Lower leg skin (tissue), 4 donors: ENCODE measurements around the gene ALPP. TPM values are rescaled to one million over a fixed set of nuclear protein-coding genes. Genes with fewer than 3 reads are reported as not detected.
"Not testable (repeated sequence)": the region's sequence is repeated elsewhere in the genome, so short reads cannot be mapped to it uniquely, and the experiment has no call there.

ENCODE experiments used
- DNase-seq, 2 donors: peaks; one replicate each; pipeline ENCODE4 v3.0.0-alpha.2; 2019; ENCODE audit warnings: low spot score in 2 of 2
- H3K4me3 ChIP-seq: fragments of 200-600 bp; sonication (generic); 2 replicates; pipeline ENCODE4 v1.5.1; 2017; ENCODE audit warnings: mild to moderate bottlenecking, low read depth; ENCODE audit not compliant: poor library complexity, severe bottlenecking
- POLR2A ChIP-seq, 2 donors: fragments of 450-650 bp; IDR thresholded peaks; one replicate each; pipeline ENCODE4 v1.6.1; 2016 to 2017; ENCODE audit warnings: antibody characterized with exemption in 2 of 2, mild to moderate bottlenecking in 1 of 2, moderate library complexity in 1 of 2
- WGBS, 2 donors: methylation state at CpG; one replicate each; pipeline ENCODE4 v1.1.5; 2018; 5-methylcytosine and 5-hydroxymethylcytosine counted together
- intact Hi-C: fragments of 100-400 bp; cut with DNase I; formaldehyde crosslinking; loops from one replicate; pipeline ENCODE4 v1.15.0; 2023; ENCODE audit warnings: low total_unique reads
- total RNA-seq, 4 donors: library from RNA; depleted of rRNA; stranded (reverse); fragments of >200 nt; gene quantifications; one replicate each; pipeline ENCODE4 v1.1.0, GENCODE V29; 2016
- TF ChIP-seq, protein P1 (sequence below), 3 donors: fragments of 450-650 bp; IDR thresholded peaks; one replicate each; pipeline ENCODE4 v1.5.1; 2016; ENCODE audit warnings: antibody characterized with exemption in 3 of 3, mild to moderate bottlenecking in 3 of 3, moderate library complexity in 2 of 3

Gene ALPP
- total RNA-seq, 4 donors from 2014 or later = not detected

DNA sequence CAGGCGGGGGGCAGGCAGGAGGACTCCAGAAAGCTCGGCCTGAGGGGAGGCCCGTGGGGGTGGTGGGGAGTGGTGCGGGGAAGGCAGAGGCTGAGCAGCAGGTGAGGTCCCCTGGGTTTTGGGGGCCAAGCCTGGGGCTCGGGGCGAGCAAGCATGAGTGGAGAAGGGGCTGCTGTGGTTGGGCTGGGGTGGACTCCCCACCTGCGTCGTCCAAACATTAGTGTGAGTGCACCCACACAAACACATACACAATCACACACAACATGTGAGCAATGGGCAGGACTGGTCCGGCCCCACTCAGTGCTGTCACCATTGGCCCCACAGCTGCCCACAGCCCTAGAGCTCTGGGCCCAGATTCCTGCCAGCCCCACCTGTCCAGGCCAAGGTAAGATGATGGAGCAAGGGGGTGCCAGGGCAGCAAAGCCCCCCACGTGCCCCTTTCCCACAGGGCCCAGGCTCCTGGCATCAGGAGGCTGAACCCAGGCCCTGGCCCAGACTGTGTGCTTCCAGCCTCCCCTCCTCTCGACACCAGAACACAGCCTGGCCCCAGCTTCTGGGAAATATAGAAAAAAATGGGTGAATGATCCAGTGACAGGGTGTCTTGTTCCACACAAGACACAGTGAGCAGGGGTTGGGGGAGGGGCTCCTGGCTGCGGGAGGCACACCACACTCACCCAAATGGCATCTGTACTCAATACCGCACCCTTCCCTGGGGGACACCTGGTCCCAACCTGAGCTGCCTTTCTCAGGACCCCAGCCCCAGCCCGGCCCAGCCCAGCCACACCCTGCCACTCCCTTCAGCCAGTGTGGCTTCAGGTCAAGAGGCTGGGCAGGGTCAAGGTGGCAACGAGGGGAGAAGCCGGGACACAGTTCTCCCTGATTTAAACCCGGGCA is 463 bp upstream of the ALPP start:
- TF ChIP-seq POLR2A (IDR thresholded peaks at IDR 0.05) = no peak
- TF ChIP-seq, protein P1, sequence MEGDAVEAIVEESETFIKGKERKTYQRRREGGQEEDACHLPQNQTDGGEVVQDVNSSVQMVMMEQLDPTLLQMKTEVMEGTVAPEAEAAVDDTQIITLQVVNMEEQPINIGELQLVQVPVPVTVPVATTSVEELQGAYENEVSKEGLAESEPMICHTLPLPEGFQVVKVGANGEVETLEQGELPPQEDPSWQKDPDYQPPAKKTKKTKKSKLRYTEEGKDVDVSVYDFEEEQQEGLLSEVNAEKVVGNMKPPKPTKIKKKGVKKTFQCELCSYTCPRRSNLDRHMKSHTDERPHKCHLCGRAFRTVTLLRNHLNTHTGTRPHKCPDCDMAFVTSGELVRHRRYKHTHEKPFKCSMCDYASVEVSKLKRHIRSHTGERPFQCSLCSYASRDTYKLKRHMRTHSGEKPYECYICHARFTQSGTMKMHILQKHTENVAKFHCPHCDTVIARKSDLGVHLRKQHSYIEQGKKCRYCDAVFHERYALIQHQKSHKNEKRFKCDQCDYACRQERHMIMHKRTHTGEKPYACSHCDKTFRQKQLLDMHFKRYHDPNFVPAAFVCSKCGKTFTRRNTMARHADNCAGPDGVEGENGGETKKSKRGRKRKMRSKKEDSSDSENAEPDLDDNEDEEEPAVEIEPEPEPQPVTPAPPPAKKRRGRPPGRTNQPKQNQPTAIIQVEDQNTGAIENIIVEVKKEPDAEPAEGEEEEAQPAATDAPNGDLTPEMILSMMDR (IDR thresholded peaks at IDR 0.05) = no peak
- WGBS, 2 donors = 73 to 79% methylated on average over 15 to 16 of the region's 17 CpGs
- DNase-seq = no peak
- intact Hi-C loops = no loop called here
- no peak overlapping the region for H3K4me3 ChIP-seq

GRCh38 chr2:232379610-232380590 is 1.3 kb downstream of the ALPP start:
- H3K4me3 ChIP-seq, DNase-seq, intact Hi-C loops: not testable (repeated sequence)
- 86 to 87% methylated on average over 29 to 37 of the region's 41 CpGs for WGBS, 2 donors

GRCh38 chr2:232381204-232382031 is 2.9 kb downstream of the ALPP start:
- intact Hi-C loops, DNase-seq, H3K4me3 ChIP-seq: not testable (repeated sequence)
- WGBS, 2 donors = 27 to 32% methylated on average over 34 of the region's 59 CpGs

DNA sequence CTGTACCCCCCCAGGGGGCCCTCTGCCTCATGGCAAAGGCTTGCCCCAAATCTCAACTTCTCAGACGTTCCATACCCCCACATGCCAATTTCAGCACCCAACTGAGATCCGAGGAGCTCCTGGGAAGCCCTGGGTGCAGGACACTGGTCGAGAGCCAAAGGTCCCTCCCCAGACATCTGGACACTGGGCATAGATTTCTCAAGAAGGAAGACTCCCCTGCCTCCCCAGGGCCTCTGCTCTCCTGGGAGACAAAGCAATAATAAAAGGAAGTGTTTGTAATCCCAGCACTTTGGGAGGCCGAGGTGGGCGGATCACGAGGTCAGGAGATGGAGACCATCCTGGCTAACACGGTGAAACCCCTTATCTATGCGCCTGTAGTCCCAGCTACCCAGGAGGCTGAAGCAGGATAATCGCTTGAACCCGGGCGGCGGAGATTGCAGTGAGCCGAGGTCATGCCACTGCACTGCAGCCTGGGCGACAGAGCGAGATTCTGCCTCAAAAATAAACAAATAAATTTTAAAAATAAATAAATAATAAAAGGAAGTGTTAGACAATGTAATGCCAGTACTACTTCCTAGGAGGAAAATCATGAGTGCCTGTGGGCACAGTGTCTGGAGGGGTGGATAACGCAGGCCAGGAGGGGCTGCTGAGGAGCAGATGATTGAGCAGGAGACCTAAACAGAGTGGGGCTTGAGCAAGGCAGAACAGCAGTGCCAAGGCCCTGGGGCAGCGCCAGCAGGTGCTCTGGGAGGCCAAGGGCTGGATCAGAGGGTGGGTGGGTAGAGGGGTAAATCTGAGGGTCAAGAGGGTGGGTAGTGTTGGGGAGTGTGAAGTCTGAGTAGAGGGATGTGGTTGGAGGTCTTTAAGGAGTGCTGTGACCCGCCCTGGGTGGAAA is 4.0 kb downstream of the ALPP start:
- TF ChIP-seq POLR2A (IDR thresholded peaks at IDR 0.05) = no peak
- TF ChIP-seq, protein P1 (IDR thresholded peaks at IDR 0.05) = no peak
- DNase-seq = no peak
- 65 to 67% methylated on average over 18 of the region's 18 CpGs for WGBS, 2 donors
- intact Hi-C loops = no loop called here
- no peak overlapping the region for H3K4me3 ChIP-seq

GRCh38 chr2:232384466-232384865 is 5.9 kb downstream of the ALPP start:
- TF ChIP-seq POLR2A (IDR thresholded peaks at IDR 0.05) = no peak
- TF ChIP-seq, protein P1 (IDR thresholded peaks at IDR 0.05) = no peak

GRCh38 chr2:232385058-232385457 is 6.5 kb downstream of the ALPP start:
- intact Hi-C loops, DNase-seq: not testable (repeated sequence)

More at GRCh38 chr2:232384466-232384865, 5.9 kb downstream of the ALPP start:
- intact Hi-C loops = no loop called here
- DNase-seq = no peak
- WGBS, 2 donors = 92 to 94% methylated on average over 1 of the region's 1 CpG
- no peak overlapping the region for H3K4me3 ChIP-seq

More at GRCh38 chr2:232385058-232385457, 6.5 kb downstream of the ALPP start:
- not testable (repeated sequence) for H3K4me3 ChIP-seq
